GM23338 (cell line): ENCODE results near the gene TRMT11.

ENCODE experiments used
- CREB1 ChIP-seq: fragments of 250-450 bp; sonication (Bioruptor Pico); IDR thresholded peaks from 2 replicates; pipeline ENCODE4 v1.5.0; 2020; ENCODE audit warnings: low read depth, mild to moderate bottlenecking, moderate library complexity
- CTCF ChIP-seq, 2 experiments: fragments of 200-600 bp in 1 of 2; sonication (generic) in 1 of 2; conservative IDR thresholded peaks; 2 replicates each; pipeline versions ENCODE4 v1.5.1 to v1.6.1; 2016 to 2017; ENCODE audit warnings: antibody characterized with exemption in 2 of 2, low read depth in 2 of 2, mild to moderate bottlenecking in 2 of 2, moderate library complexity in 1 of 2
- ETS1 ChIP-seq: IDR thresholded peaks from 2 replicates; pipeline ENCODE4 v1.6.1; 2016; ENCODE audit warnings: antibody characterized with exemption
- EZH2 ChIP-seq: fragments of 200-600 bp; sonication (generic); IDR thresholded peaks from one replicate; pipeline ENCODE4 v1.8.0; 2017; ENCODE audit warnings: antibody characterized with exemption, mild to moderate bottlenecking, low read depth; ENCODE audit not compliant: unreplicated experiment
- EZH2phosphoT487 ChIP-seq: fragments of 200-600 bp; sonication (generic); IDR thresholded peaks from one replicate; pipeline ENCODE4 v1.8.1; 2018; ENCODE audit warnings: antibody characterized with exemption; ENCODE audit not compliant: unreplicated experiment
- JUNB ChIP-seq: IDR thresholded peaks from one replicate; pipeline ENCODE4 v1.6.1; 2016; ENCODE audit warnings: antibody characterized with exemption; ENCODE audit not compliant: unreplicated experiment
- POLR2AphosphoS5 ChIP-seq: IDR thresholded peaks from 2 replicates; pipeline ENCODE4 v1.6.1; 2016; ENCODE audit warnings: antibody characterized with exemption, low read depth
- REST ChIP-seq: IDR thresholded peaks from one replicate; pipeline ENCODE4 v1.6.1; 2018; ENCODE audit warnings: antibody characterized with exemption; ENCODE audit not compliant: unreplicated experiment
- ZNF331 ChIP-seq: fragments of 250-450 bp; sonication (Bioruptor Pico); IDR thresholded peaks from 2 replicates; pipeline ENCODE4 v1.5.0; 2020; ENCODE audit warnings: low read depth, mild to moderate bottlenecking, moderate library complexity

GRCh38 chr6:125995972-125996580 lies 9.7 kb downstream of the TRMT11 start:
- TF ChIP-seq CTCF (conservative IDR thresholded peaks at IDR 0.05; ENCODE audit: low read depth in 2 of 2) (peak; percentile 87 to 98), ETS1 (no peak), EZH2 (no peak), POLR2AphosphoS5 (no peak), CREB1 (CRISPR knock-in tag) (no peak), EZH2phosphoT487 (no peak), ZNF331 (CRISPR knock-in tag) (no peak), JUNB (no peak), REST (no peak)
